ENCODE data around the gene ANGPTL5.
A peak's percentile ranks its signal among the peaks of the same experiment; 100 is the strongest.
"Not testable (repeated sequence)": the region's sequence is repeated elsewhere in the genome, so short reads cannot be mapped to it uniquely, and the experiment has no call there.

ANGPTL5 gene

DNA sequence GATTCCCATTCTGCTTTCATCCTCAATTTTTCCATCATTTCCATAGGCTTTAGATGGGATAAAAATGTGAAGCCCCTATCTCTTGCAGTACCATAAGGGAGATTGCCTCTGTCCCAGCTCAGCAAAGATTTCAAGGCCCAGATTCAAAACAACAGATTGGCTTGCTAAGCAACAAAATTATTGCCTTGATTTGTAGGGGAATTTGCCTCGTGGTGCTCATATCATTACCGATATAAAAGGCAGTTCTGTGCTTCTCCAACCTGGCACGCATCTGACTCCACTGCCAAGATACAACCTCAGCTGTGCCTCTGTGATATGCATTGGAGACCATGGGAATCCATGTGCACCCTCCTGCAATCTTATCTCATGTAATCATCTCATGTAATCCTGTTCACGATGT is 26.6 kb downstream of the ANGPTL5 start:
- DNase-seq (ENCODE audit: low spot score): no peak
- FAIRE-seq: no peak

DNA sequence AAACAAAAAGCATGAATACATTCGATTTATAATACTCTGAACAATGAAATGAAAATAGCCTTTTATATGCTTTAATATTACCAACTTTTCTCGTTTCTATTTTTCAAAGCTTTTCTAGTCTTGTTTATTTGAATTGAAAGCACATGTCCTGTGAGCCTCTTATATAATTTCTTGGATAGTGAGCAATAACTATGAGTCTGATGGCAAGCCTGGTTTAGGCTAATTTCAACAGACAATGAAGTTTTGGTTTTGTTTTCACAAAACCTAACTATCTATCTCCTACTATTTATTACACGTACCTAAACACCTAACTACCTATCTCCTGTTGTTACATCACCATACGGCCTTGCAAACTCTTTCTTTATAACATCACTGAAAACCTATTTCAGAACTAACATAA is 30.7 kb downstream of the ANGPTL5 start:
- FAIRE-seq (no peak), DNase-seq (ENCODE audit: low spot score) (no peak)

DNA sequence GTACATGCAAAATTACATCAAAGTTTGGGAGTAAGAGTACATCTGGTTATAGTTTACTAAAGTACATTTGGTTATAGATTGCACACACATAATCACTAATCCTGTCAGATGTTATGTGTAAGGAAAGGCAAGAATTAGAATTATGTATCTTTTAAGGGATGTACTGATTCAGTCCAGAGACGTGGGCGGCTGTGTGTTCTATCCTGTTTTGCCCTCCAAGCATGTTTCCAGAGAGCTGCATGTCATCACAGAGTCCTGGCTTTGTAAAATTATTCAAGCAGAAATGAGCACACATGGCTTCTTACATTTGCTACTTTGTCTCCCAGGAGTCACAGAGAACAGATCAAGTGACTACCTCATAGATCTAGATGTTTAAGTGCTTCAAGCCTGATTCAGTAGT is 34.7 kb downstream of the ANGPTL5 start:
- DNase-seq (ENCODE audit: low spot score): no peak
- FAIRE-seq: no peak

DNA sequence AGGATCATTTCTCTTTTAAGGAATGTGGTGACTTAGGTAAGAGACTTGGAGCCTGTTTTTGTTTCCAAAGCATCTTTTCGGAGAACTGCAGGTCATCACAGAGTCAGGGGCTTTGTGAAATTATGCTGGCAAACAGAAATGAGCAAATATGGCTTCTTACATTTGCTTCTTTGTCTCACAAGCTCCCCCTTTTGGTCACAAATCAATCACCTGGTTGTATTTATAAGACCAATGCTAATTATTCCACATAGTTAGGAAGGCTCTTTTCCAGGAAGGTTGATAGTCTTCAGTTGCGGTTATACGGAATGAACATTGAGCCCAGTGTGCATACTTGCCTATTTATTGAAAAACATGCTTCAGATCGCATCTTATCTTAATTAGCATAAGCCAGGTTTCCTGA is 36.1 kb downstream of the ANGPTL5 start:
- no peak for DNase-seq (ENCODE audit: low spot score)
- no peak for FAIRE-seq

DNA sequence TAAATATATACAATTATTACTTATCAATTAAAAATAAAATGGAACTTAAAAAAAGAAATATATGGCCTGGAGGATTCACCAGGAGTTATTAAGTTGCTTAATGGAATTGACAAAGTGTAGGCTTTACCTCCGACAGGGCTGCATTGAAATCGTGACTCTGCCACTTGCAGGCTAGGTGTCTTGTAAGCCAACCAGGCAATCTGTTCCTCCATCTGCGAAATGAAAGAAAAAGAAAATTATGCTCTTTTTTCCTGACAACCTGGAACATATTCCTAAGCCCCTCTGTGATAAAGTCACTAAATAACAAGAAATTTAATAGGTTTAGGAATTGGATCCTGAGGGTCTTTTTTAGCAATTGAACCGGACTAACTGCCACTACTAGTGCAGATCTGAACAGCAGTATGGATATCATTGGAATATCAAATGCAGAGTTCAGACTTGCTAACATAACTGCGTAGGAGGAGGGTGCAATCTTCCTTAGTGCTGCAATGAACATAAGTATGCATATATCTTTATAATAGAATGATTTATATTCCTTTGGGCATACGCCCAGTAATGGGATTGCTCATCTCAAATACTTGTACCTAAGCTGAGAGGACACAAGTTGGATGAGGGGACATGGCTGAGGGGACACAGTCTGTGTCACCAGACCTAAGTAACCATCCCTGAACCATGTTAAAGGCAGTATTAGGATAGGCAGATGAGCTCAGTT is 44.0 kb downstream of the ANGPTL5 start:
- FAIRE-seq: no peak
- no peak for DNase-seq (ENCODE audit: low spot score)

DNA sequence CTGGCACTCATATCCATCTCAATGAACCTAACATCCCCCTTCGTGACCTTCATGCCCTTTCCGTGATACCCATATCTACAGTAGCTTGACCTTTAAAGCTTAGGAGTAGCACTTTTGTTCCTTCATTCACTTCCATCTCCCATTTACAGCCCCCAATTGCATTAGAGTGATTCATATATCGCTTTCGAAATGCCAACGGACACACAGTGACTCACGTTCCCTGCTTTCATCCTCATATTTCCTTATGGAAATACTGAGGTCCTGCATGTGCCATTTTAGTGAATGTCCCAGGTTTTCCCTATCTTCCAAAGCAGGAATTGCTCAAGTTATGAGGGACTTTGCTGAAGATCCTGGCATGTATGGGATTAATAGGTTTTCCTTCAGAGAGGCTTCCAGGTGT is 45.8 kb downstream of the ANGPTL5 start:
- DNase-seq (ENCODE audit: low spot score) (peak; percentile 40), FAIRE-seq (no peak)

DNA sequence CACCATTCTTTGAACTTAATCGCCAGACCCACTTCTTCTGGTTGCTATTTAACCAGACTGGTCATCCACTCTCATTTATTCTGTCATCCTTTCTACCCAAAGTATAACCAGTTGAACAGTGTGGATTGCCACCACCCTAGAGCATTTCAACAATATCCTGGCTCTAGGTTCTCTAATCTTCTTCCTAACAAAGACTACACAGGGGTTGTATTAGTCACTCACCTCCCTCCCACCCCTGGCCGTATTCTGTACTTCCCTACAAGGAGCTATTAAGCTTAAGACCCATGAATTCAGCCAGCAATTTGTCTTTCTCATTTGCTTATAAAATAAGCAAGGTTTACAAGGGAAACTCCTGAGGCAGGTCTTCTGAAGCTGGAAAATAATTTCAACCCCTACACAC is 48.4 kb downstream of the ANGPTL5 start:
- no peak for FAIRE-seq
- DNase-seq (ENCODE audit: low spot score): no peak

DNA sequence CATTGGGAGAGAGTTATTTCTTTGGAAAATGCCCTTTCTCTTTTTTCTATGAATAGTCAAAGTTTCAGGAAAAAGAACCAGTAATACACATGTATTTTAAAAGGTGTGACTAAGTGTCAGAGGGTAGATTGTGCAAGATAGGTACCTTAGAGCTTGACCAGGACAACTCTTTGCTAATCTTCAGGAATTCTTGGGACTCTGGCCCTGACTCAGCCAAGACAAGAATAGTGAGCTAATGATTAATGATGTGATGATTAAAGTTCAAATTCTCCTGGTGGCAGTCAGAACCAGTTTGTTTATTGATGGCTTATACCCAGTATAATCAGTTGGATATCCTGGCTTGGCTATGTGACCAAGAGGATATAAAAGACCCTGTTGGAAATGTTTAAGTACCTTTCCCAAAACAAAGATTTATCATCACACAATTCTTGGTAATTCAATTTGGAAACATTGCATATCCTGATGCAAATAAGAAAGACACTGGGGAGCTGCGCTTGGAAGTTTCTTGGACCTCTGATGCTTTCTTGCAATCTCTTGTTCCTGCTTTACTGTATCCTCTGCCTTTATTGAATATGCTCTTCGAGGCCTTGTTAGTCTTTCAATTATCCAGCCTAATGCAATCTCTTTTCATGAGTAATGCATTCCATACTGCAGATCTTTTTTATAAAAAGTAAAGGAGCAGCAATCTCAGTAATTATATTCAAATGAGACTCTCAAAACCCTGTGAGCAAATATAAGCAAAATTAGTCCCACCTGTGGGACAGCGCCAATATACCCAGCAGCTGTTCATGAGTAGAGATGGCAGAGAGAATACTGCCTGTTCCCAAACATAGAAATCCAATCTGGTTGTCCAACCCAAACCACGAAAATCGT is 49.5 kb downstream of the ANGPTL5 start:
- FAIRE-seq: no peak
- DNase-seq (ENCODE audit: low spot score): no peak

DNA sequence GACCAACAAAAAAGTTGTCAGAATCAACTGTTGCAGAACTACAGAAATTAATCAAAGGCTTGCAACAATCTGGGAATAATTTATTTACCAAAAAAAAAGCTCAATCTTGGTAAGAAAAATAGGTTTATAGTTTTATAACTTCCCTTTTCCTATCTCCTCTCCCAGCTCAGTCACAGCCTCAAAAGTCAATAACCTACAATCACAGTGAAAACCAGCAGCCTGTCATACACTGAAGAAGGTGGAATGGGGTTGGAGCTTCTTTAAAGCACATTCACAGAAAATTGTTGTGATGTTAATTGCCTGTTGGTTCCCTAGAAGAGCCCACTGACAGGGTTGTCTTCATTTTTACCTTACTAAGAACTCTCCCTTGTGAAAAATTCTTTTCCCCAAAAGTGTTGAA is 52.2 kb downstream of the ANGPTL5 start:
- FAIRE-seq: no peak
- DNase-seq (ENCODE audit: low spot score): no peak

DNA sequence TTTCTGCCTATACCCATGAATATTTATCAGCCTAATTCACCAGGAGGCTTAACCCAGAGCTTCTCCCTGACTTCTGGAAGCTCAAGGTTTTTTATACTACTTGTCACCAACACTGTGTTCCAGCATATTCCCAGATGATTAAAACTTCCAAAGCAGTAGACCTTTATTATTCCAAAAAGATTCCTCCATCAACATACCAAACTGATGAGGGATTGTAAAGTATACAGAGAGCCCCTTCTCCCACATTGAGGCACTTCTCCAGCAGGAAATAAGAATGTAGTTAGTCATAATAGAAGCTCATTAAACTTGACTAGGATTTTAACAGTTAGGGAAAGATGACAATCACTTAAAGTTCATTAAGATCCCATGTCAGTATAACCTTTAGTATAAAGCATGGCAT is 53.0 kb downstream of the ANGPTL5 start:
- DNase-seq (ENCODE audit: low spot score) (peak; percentile 25), FAIRE-seq (no peak)

DNA sequence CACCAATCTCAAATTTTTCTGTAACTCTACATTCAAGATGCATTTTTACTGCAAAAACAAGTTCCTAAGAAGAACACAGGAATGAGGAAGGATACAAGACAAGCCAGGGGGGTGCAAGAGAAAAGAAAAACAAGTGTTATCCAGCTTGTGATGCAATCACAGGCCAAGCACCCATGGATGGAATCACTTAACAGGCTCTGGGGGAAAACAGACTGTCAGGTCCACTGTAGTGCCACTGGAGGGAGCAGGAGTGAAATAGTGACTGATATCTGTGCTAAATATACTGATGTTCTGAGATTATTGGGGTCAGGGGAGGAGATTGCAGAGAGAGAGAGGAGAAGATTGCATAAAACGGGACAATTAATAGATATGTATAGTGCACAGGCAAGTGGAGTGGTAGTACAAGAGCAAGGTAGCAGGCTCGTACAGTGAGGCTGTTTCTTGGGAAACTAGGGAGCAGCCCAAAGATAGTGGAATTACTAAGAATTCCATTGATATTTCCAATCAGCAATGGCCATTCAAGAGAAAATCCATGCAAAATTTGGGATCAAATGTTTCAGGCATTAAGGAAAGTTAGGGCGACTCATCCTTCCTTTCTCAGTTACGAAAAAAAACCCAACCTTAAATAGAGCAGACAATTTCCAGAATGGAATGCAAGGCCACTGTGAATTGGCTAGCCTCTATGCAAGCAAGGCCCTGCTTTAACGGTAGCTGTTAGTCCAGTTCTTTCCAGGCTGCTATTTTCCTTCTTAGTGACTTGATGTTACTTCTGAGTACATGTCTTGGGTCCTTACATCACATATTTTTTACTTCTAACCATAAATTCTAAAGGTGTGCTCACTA is 53.7 kb downstream of the ANGPTL5 start:
- FAIRE-seq (no peak), DNase-seq (ENCODE audit: low spot score) (peak; percentile 53)

DNA sequence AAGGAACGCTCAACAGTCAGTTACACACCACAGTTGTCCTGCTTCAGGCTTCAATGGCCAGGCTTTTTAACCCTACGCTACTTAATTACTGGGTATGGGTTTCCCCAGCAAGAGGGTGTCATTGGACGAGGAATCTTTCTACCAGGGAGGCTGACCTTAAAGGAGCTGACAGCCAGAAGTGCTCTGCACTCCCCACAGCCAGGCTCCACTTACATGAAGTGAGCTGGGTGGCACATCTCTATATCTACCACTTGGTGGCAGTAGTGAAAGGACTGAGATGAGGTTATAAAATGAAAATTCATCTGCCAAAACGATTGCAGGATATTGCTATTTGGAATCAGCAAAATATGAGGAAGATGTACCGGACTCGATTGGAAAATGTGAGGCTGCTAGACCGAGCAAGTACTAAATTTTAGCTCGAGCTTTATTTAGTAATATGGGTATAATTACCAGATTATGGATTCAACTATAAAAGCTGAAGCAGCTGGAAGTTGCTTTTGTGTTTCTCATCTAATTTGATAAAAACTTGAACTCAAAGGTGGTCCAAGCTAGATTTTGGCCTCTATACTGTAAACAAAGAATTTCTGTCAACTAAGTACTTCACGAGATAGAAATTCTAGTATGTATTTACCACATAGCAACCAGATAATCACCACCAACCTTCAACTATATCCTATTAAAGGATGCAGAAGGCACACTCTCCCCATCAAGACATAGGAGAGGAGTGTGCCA is 55.5 kb downstream of the ANGPTL5 start:
- DNase-seq (ENCODE audit: low spot score) (peak; percentile 58), FAIRE-seq (peak; percentile 23)

DNA sequence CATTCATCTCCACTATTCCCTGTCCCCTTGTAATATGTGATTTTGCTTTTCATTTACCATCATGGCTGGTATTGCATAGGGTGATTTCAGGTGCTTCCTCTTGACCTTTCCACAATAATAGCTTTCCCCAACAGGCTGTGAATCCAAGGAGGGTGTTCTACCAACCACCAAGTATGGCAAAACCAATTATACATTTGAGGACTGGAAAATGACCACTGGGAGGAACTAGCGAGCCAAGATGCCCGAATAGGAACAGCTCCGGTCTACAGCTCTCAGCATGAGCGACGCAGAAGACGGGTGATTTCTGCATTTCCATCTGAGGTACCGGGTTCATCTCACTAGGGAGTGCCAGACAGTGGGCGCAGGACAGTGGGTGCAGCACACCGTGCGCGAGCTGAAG is 64.1 kb downstream of the ANGPTL5 start:
- FAIRE-seq; DNase-seq (ENCODE audit: low spot score): not testable (repeated sequence)

DNA sequence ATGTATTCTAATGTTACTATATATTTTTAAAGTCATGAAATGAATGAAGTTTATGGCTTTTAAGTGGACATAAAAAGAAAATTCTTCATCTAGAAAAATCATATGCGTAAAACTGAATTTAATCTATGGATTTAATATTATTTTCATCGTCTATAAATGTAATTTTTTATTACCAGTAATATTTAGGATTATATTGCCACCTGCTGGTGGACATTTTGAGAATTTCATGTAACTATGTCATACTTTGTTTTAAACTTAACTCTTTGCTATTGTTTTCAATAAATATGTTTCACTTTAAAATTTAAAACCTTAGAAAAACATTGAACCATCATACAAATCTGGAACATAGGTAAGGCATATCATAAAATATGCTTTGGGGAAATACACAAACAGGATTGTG is 68.1 kb downstream of the ANGPTL5 start:
- no peak for DNase-seq (ENCODE audit: low spot score)
- FAIRE-seq: no peak

DNA sequence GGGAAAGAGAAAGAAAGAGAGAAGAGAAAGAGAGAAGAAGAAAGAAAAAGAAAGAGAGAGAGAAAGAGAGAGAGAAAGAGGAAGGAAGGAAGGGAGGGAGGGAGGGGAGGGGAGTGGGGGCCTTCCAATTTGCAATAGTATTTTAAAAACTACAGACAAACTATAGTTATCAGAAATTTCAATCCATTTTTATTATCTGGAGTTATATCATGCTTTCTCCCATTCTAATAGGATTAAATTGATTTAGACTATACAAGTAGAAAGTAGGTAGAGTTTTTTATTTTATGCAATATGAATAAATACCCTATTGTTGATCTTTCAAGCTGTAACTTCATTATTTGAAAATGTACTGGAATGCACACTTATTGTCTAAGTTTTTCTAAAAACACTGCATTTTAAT is 71.7 kb downstream of the ANGPTL5 start:
- DNase-seq (ENCODE audit: low spot score) (no peak), FAIRE-seq (no peak)

DNA sequence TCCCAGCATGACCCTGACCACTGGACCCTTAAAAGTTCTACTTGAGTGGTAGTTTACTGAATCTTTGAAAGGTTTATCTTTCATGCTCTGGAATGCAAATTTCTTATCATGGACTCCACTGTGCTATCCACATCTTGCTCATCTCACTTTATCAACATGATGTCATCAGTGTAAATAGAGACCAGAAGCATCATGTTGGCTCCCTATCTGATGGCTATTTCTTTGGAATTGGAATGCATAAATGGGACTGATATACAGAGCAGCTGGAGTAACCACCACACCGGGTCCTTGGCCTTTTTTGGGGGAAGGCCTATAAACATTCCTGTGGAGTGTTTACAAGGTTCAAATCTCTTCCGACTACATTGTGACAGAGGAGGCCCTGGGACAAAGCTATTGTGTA is 75.6 kb downstream of the ANGPTL5 start:
- FAIRE-seq: no peak
- no peak for DNase-seq (ENCODE audit: low spot score)

All from urothelium cell line (cell line).